Measurements from ENCODE around the gene CEMIP. TPM values are rescaled to one million over a fixed set of nuclear protein-coding genes. Genes with fewer than 3 reads are reported as not detected.
A peak's percentile ranks its signal among the peaks of the same experiment; 100 is the strongest.

CEMIP gene
- total and polyA plus RNA-seq, 2 of the 4 experiments (the other 2 are of a cell fraction) = 63.8 to 78.0 TPM

- Histone ChIP-seq H3K56ac (ENCODE audit: extremely low read depth, insufficient read depth, low read length) (no peak overlapping the region), H4K8ac (ENCODE audit: low read depth in 2 of 2, low read length in 2 of 2) (no peak overlapping the region), H3K18ac (ENCODE audit: low read depth, low read length) (peak overlapping the region; percentile 18; the same call in 1 of the 2 replicates), H2BK20ac (ENCODE audit: low read depth, low read length) (peak overlapping the region; percentile 8; the same call in 1 of the 2 replicates), H3K4me1 (ENCODE audit: control insufficient read depth, insufficient read depth, low read length) (peaks cover 25% of the 10 kb centered on the region), H4K5ac (ENCODE audit: low read depth, low read length) (no peak overlapping the region), H2AK5ac (ENCODE audit: low read depth, low read length) (peak overlapping the region; percentile 25; the same call in 1 of the 2 replicates), H4K20me1 (ENCODE audit: insufficient read depth, low read length) (peaks cover 48% of the 10 kb centered on the region; the same call in 1 of the 2 replicates), H3K27ac (ENCODE audit: insufficient read depth, low read length) (no peak overlapping the region), H3K4ac (ENCODE audit: low read depth, low read length) (peak overlapping the region; percentile 62), H2BK15ac (ENCODE audit: low read depth, low read length) (peak overlapping the region; percentile 5; the same call in 1 of the 3 replicates), H3K9ac (ENCODE audit: low read depth, low read length) (no peak overlapping the region), H3K4me2 (ENCODE audit: low read depth, low read length) (no peak overlapping the region), H4K91ac (ENCODE audit: insufficient read depth, low read depth, low read length) (no peak overlapping the region), H2AFZ (replicated peaks; ENCODE audit: low read length, poor library complexity) (no peak overlapping the region), H3K79me1 (ENCODE audit: low read depth in 1 of 2, low read length in 2 of 2) (peaks cover 0 to 8% of the 10 kb centered on the region in 2 experiments; a peak in 1 of 4 replicates), H3K23ac (ENCODE audit: low read depth, low read length) (no peak overlapping the region), H3K9me1 (ENCODE audit: insufficient read depth, low read length) (peaks cover 31% of the 10 kb centered on the region), H2BK5ac (ENCODE audit: low read depth, low read length, poor library complexity, severe bottlenecking) (peak overlapping the region; percentile 22), H3K27me3 (ENCODE audit: control insufficient read depth, insufficient read depth, low read length) (no peaks in the 10 kb centered on the region), H3K14ac (replicated peaks; ENCODE audit: low read depth, low read length) (peak overlapping the region; percentile 26; the same call in 1 of the 2 replicates), H3K36me3 (ENCODE audit: control insufficient read depth, insufficient read depth, low read length) (peaks cover 80% of the 10 kb centered on the region), H2BK120ac (ENCODE audit: low read depth, low read length) (peak overlapping the region; percentile 47), H3K9me3 (ENCODE audit: control insufficient read depth, insufficient read depth, low read length) (no peaks in the 10 kb centered on the region), H3K4me3 (ENCODE audit: insufficient read depth, low read depth, low read length) (no peak overlapping the region), H2AK9ac (replicated peaks; ENCODE audit: low read depth, low read length, poor library complexity) (no peak overlapping the region)
- dilution Hi-C loops (cut with HindIII; ENCODE audit: low sequenced_read_pairs, unreplicated experiment) = no loop called here
- BruUV-seq (replicated peaks) = no TSS peak
- intact Hi-C loops (cut with micrococcal nuclease) = no loop called here
- TF ChIP-seq MAZ (IDR thresholded peaks at IDR 0.05; ENCODE audit: borderline replicate concordance, low read depth, low read length) (no peak), CTCF (conservative IDR thresholded peaks at IDR 0.05; ENCODE audit: low read depth, low read length) (no peak), NFE2L2 (IDR thresholded peaks at IDR 0.05; ENCODE audit: low read depth, low read length) (no peak), FOS (IDR thresholded peaks at IDR 0.05; ENCODE audit: low read depth, low read length) (no peak), RAD21 (IDR thresholded peaks at IDR 0.05; ENCODE audit: low read length) (no peak), CEBPB (IDR thresholded peaks at IDR 0.05; ENCODE audit: low read depth, low read length) (no peak; the same call in 1 of the 2 replicates), BHLHE40 (IDR thresholded peaks at IDR 0.05; ENCODE audit: low read depth, low read length) (no peak), USF2 (IDR thresholded peaks at IDR 0.05; ENCODE audit: low read depth, low read length) (no peak), ELK1 (IDR thresholded peaks at IDR 0.05; ENCODE audit: borderline replicate concordance, low read depth, low read length) (no peak), CHD1 (IDR thresholded peaks at IDR 0.05; ENCODE audit: low read depth, low read length) (no peak), RCOR1 (IDR thresholded peaks at IDR 0.05; ENCODE audit: insufficient replicate concordance, low read length) (no peak), SMC3 (IDR thresholded peaks at IDR 0.05; ENCODE audit: low read depth, low read length) (no peak), MAFK (IDR thresholded peaks at IDR 0.05; ENCODE audit: low read depth, low read length) (no peak), MXI1 (IDR thresholded peaks at IDR 0.05; ENCODE audit: borderline replicate concordance, low read depth, low read length) (no peak), POLR2A (IDR thresholded peaks at IDR 0.05; ENCODE audit: low read depth, low read length) (no peak), RFX5 (IDR thresholded peaks at IDR 0.05; ENCODE audit: low read depth, low read length) (no peak)
- ChIA-PET POLR2A (ENCODE audit: unreplicated experiment) (no interaction called here), CTCF (no interaction called here)
- in situ Hi-C loops (cut with MboI; ENCODE audit: low sequenced_read_pairs) = no loop called here
- 82% methylated on average over 4 of the region's 4 CpGs; no CpG with 5 or more reads in 1 of the 2 experiments for WGBS, 2 experiments (ENCODE audit: extremely low coverage in 2 of 2, insufficient read length in 1 of 2)
- DNase-seq (peak; percentile 58), ATAC-seq (ENCODE audit: low read depth) (no peak)
Measured at GRCh38 chr15:80929689-80930088, 150.5 kb downstream of the CEMIP start.

Measured in IMR-90 (cell line).